Testis (tissue), 2 donors: ENCODE results near the gene ITPK1.

Experiments used
- POLR2A ChIP-seq: fragments of 450-650 bp; IDR thresholded peaks from one replicate; pipeline ENCODE4 v1.6.1; 2017; ENCODE audit warnings: antibody characterized with exemption, mild to moderate bottlenecking, moderate library complexity
- TF ChIP-seq, protein P1 (sequence below), 3 experiments: fragments of 450-650 bp in 2 of 3; fragments of 200-600 bp in 1 of 3; sonication (generic) in 1 of 3; IDR thresholded peaks; one replicate each; pipeline ENCODE4 v1.5.1; 2016 to 2019; ENCODE audit warnings: antibody characterized with exemption in 3 of 3, mild to moderate bottlenecking in 2 of 3, moderate library complexity in 1 of 3

GRCh38 chr14:93008381-93008780 is 107.3 kb downstream of the ITPK1 start:
- TF ChIP-seq POLR2A = no peak
- TF ChIP-seq, protein P1, sequence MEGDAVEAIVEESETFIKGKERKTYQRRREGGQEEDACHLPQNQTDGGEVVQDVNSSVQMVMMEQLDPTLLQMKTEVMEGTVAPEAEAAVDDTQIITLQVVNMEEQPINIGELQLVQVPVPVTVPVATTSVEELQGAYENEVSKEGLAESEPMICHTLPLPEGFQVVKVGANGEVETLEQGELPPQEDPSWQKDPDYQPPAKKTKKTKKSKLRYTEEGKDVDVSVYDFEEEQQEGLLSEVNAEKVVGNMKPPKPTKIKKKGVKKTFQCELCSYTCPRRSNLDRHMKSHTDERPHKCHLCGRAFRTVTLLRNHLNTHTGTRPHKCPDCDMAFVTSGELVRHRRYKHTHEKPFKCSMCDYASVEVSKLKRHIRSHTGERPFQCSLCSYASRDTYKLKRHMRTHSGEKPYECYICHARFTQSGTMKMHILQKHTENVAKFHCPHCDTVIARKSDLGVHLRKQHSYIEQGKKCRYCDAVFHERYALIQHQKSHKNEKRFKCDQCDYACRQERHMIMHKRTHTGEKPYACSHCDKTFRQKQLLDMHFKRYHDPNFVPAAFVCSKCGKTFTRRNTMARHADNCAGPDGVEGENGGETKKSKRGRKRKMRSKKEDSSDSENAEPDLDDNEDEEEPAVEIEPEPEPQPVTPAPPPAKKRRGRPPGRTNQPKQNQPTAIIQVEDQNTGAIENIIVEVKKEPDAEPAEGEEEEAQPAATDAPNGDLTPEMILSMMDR (IDR thresholded peaks at IDR 0.05) = no peak
